CD14-positive monocyte (primary cell): ENCODE measurements around the gene RBM15. TPM values are rescaled to one million over a fixed set of nuclear protein-coding genes. Genes with fewer than 3 reads are reported as not detected.

Experiments used
- DNase-seq, 3 donors: peaks; one replicate each; pipeline ENCODE4 v3.0.0-alpha.2; 2011 to 2022
- H2AFZ ChIP-seq: 2 replicates; pipeline ENCODE4 v1.6.0; 2012; ENCODE audit warnings: mild to moderate bottlenecking, low read depth, low read length, inconsistent platforms; ENCODE audit not compliant: insufficient read depth, poor library complexity, severe bottlenecking
- H3K27ac ChIP-seq, 2 donors: 1 replicate in 1 of 2; 2 replicates in 1 of 2; pipeline ENCODE4 v1.5.1; 2012 to 2013; ENCODE audit warnings: low read length in 2 of 2, control low read depth in 1 of 2, inconsistent platforms in 1 of 2, low read depth in 1 of 2, mild to moderate bottlenecking in 1 of 2
- H3K27me3 ChIP-seq, 2 donors: one replicate each; pipeline versions ENCODE4 v1.6.0 to v1.6.1; 2011 to 2013; ENCODE audit warnings: low read length in 2 of 2; ENCODE audit not compliant: control insufficient read depth in 2 of 2, insufficient read depth in 2 of 2
- H3K36me3 ChIP-seq, 2 donors: replicated peaks in 1 of 2; 1 replicate in 1 of 2; 2 replicates in 1 of 2; pipeline versions ENCODE4 v1.5.1 to v1.6.1; 2012 to 2013; ENCODE audit warnings: low read length in 2 of 2, control low read depth in 1 of 2, inconsistent platforms in 1 of 2, mild to moderate bottlenecking in 1 of 2; ENCODE audit not compliant: insufficient read depth in 2 of 2, control insufficient read depth in 1 of 2
- H3K4me1 ChIP-seq, 2 donors: 1 replicate in 1 of 2; 2 replicates in 1 of 2; pipeline versions ENCODE4 v1.5.1 to v1.6.1; 2012 to 2013; ENCODE audit warnings: low read length in 2 of 2, control low read depth in 1 of 2, inconsistent platforms in 1 of 2, mild to moderate bottlenecking in 1 of 2, moderate library complexity in 1 of 2; ENCODE audit not compliant: insufficient read depth in 2 of 2, control insufficient read depth in 1 of 2
- H3K4me2 ChIP-seq: replicated peaks from 2 replicates; pipeline ENCODE3; 2012; ENCODE audit warnings: low read length, moderate library complexity, mild to moderate bottlenecking; ENCODE audit not compliant: poor library complexity, severe bottlenecking; ENCODE audit errors: extremely low read depth
- H3K4me3 ChIP-seq, 3 experiments: fragments of 200-600 bp in 1 of 3; sonication (generic) in 1 of 3; replicated peaks in 1 of 3; 1 replicate in 2 of 3; 2 replicates in 1 of 3; pipeline ENCODE4 v1.5.1; 2011 to 2013; ENCODE audit warnings: low read length in 3 of 3, mild to moderate bottlenecking in 3 of 3, control low read depth in 2 of 3, low read depth in 2 of 3, inconsistent platforms in 1 of 3, moderate library complexity in 1 of 3
- H3K79me2 ChIP-seq: 2 replicates; pipeline ENCODE4 v1.6.0; 2012; ENCODE audit warnings: mild to moderate bottlenecking, control low read depth, inconsistent platforms, low read length, moderate library complexity; ENCODE audit not compliant: insufficient read depth
- H3K9ac ChIP-seq: 2 replicates; pipeline ENCODE4 v1.6.0; 2017; ENCODE audit warnings: low read length, mild to moderate bottlenecking; ENCODE audit not compliant: insufficient read depth, poor library complexity, severe bottlenecking
- H3K9me3 ChIP-seq, 2 donors: replicated peaks in 1 of 2; 1 replicate in 1 of 2; 2 replicates in 1 of 2; pipeline versions ENCODE4 v1.5.1 to v1.6.1; 2012 to 2013; ENCODE audit warnings: low read length in 2 of 2, control low read depth in 1 of 2; ENCODE audit not compliant: control insufficient read depth in 1 of 2, insufficient read depth in 1 of 2
- H4K20me1 ChIP-seq: 2 replicates; pipeline ENCODE4 v1.6.0; 2012; ENCODE audit warnings: mild to moderate bottlenecking, low read length, control low read depth, moderate library complexity; ENCODE audit not compliant: insufficient read depth
- H3K27ac Mint-ChIP-seq, 7 donors: one replicate each; pipeline ENCODE4 v1.8.0; 2020; ENCODE audit warnings: mild to moderate bottlenecking in 7 of 7, mixed read lengths in 7 of 7, moderate library complexity in 6 of 7, inconsistent platforms in 2 of 7
- H3K27me3 Mint-ChIP-seq, 3 donors: one replicate each; pipeline ENCODE4 v1.8.0; 2021 to 2022; ENCODE audit warnings: low read depth in 3 of 3, mild to moderate bottlenecking in 3 of 3, mixed read lengths in 3 of 3, moderate library complexity in 3 of 3, inconsistent platforms in 1 of 3
- H3K36me3 Mint-ChIP-seq, 2 donors: one replicate each; pipeline ENCODE4 v1.8.0; 2020; ENCODE audit warnings: mixed read lengths in 2 of 2, inconsistent platforms in 1 of 2, mild to moderate bottlenecking in 1 of 2
- H3K4me1 Mint-ChIP-seq: one replicate; pipeline ENCODE4 v1.8.0; 2020; ENCODE audit warnings: mild to moderate bottlenecking, mixed read lengths
- H3K4me3 Mint-ChIP-seq, 2 donors: one replicate each; pipeline ENCODE4 v1.8.0; 2020; ENCODE audit warnings: mild to moderate bottlenecking in 2 of 2, mixed read lengths in 2 of 2, moderate library complexity in 1 of 2
- H3K9me3 Mint-ChIP-seq, 7 donors: one replicate each; pipeline ENCODE4 v1.8.0; 2020 to 2022; ENCODE audit warnings: mixed read lengths in 7 of 7, mild to moderate bottlenecking in 6 of 7, moderate library complexity in 6 of 7, inconsistent platforms in 2 of 7
- WGBS: methylation state at CpG from one replicate; pipeline ENCODE4 v1.1.5; 2013; ENCODE audit warnings: missing lambda C conversion rate; ENCODE audit not compliant: insufficient coverage; 5-methylcytosine and 5-hydroxymethylcytosine counted together
- intact Hi-C, 2 donors: fragments of 100-400 bp; cut with micrococcal nuclease; formaldehyde crosslinking; loops; one replicate each; pipeline versions ENCODE4 v1.15.0 to v1.15.1; 2023
- polyA plus RNA-seq, 3 donors: library from polyadenylated mRNA; depleted of rRNA in 1 of 3; unstranded in 2 of 3; stranded (reverse) in 1 of 3; fragments of 300-500 nt in 2 of 3; fragments of >200 nt in 1 of 3; fragmentation: Illumina TruSeq in 2 of 3; gene quantifications; 1 replicate in 2 of 3; 2 replicates in 1 of 3; pipeline ENCODE4 v1.2.3, GENCODE V29; 2012 to 2021
- TF ChIP-seq, protein P1 (sequence below): fragments of 200-600 bp; IDR thresholded peaks from one replicate; pipeline ENCODE4 v1.8.0; 2022; ENCODE audit warnings: antibody characterized with exemption, mild to moderate bottlenecking

Gene RBM15
- polyA plus RNA-seq, 3 donors: 6.7 to 16.8 (median 7.5) TPM

DNA sequence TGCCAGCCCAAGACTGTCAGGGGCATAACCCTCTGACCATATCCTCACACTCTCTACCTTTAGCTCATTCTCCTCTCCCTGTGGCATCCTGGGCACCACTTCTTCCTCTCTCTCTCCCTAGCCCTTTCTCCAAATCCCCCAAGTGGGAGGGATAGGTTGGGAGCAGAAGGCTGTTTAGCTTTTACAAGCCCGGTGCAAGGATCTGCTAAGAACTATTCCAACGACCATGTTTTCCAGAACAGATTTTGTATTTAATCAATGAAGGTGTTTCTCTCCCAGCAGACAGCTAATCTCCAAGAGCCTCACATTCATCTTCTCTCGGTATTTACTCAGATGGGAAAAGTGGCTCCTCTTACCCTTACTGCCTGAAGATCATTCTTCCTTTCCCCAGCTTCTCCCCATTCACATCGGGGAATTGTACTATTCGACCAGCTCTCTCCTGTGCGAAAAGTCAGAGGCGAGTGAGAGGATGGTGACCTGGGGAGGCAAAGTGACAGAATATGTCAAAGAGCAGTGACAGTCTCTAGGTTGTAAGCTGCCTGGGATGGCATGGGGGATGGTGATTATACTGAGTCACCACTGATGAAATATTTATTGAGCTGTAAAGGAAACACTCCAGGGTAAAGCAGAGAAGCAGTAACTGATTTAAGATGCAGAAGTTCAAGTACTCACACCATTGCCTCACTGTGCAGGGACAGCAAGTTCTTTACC, 47.0 kb upstream of the RBM15 start:
- peaks cover 16 to 22% of the 10 kb centered on the region in 2 donors for H3K4me1 ChIP-seq
- 100% methylated on average over 1 of the region's 7 CpGs for WGBS
- H2AFZ ChIP-seq: no peak overlapping the region
- H3K27ac ChIP-seq: no peak overlapping the region
- intact Hi-C loops: no loop called here
- no peaks in the 10 kb centered on the region for H4K20me1 ChIP-seq
- peaks cover 0 to 2% (median 0%) of the 10 kb centered on the region in 7 donors for H3K9me3 Mint-ChIP-seq
- TF ChIP-seq, protein P1, sequence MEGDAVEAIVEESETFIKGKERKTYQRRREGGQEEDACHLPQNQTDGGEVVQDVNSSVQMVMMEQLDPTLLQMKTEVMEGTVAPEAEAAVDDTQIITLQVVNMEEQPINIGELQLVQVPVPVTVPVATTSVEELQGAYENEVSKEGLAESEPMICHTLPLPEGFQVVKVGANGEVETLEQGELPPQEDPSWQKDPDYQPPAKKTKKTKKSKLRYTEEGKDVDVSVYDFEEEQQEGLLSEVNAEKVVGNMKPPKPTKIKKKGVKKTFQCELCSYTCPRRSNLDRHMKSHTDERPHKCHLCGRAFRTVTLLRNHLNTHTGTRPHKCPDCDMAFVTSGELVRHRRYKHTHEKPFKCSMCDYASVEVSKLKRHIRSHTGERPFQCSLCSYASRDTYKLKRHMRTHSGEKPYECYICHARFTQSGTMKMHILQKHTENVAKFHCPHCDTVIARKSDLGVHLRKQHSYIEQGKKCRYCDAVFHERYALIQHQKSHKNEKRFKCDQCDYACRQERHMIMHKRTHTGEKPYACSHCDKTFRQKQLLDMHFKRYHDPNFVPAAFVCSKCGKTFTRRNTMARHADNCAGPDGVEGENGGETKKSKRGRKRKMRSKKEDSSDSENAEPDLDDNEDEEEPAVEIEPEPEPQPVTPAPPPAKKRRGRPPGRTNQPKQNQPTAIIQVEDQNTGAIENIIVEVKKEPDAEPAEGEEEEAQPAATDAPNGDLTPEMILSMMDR: no peak
- no peak overlapping the region for H3K4me3 Mint-ChIP-seq
- no peak overlapping the region for H3K9ac ChIP-seq
- H3K36me3 ChIP-seq: no peaks in the 10 kb centered on the region
- peak overlapping the region in 3 of 7 donors; percentile 1 to 14 (median 5) for H3K27ac Mint-ChIP-seq
- no peak overlapping the region for H3K4me3 ChIP-seq
- no peaks in the 10 kb centered on the region for H3K9me3 ChIP-seq
- H3K4me2 ChIP-seq: no peak overlapping the region
- H3K36me3 Mint-ChIP-seq: no peaks in the 10 kb centered on the region
- H3K79me2 ChIP-seq: no peaks in the 10 kb centered on the region
- H3K27me3 ChIP-seq: no peaks in the 10 kb centered on the region
- peaks cover 2 to 6% (median 3%) of the 10 kb centered on the region in 3 donors for H3K27me3 Mint-ChIP-seq
- peaks cover 25% of the 10 kb centered on the region for H3K4me1 Mint-ChIP-seq
- DNase-seq: peak in 2 of 3 donors; percentile 23 to 47

DNA sequence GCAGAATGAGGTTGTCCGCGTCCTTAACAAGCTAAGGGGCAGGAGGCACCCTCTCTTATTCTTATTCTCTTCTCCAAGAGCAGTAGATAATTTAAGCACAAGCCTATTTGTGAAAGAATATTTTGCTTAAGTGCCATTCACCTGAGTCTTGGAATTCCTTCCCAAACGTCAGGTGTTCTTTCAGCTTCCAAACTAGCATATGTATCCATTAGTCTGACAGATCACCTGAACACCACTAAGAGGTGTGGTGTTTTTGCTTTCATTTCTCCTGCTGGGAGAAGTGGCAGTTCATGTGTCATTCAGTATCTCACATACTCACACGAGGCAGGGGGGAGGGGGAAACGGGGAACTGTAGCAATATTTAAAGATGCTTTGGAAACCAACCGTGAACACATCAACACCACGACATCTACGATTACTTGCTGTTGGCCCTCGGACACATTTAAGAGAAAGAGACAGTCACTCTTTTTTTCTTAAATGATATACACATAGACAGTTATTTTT, 45.5 kb upstream of the RBM15 start:
- no peak overlapping the region for H3K27ac ChIP-seq
- peak in 2 of 3 donors; percentile 27 to 37 for DNase-seq
- TF ChIP-seq, protein P1: no peak
- intact Hi-C loops: no loop called here
- no peaks in the 10 kb centered on the region for H3K36me3 Mint-ChIP-seq
- WGBS: no CpG with 5 or more reads among the region's 9 CpGs
- H3K4me2 ChIP-seq: no peak overlapping the region
- no peaks in the 10 kb centered on the region for H3K36me3 ChIP-seq
- H3K79me2 ChIP-seq: no peaks in the 10 kb centered on the region
- peaks cover 25% of the 10 kb centered on the region for H3K4me1 Mint-ChIP-seq
- no peak overlapping the region for H3K4me3 Mint-ChIP-seq
- peak overlapping the region in 1 of 7 donors; percentile 54 for H3K27ac Mint-ChIP-seq
- peaks cover 16 to 22% of the 10 kb centered on the region in 2 donors for H3K4me1 ChIP-seq
- H3K9me3 ChIP-seq: no peaks in the 10 kb centered on the region
- no peaks in the 10 kb centered on the region for H4K20me1 ChIP-seq
- no peak overlapping the region for H3K4me3 ChIP-seq
- H3K9me3 Mint-ChIP-seq: peaks cover 0 to 2% (median 0%) of the 10 kb centered on the region in 7 donors
- H3K9ac ChIP-seq: no peak overlapping the region
- no peak overlapping the region for H2AFZ ChIP-seq
- H3K27me3 ChIP-seq: no peaks in the 10 kb centered on the region
- peaks cover 2 to 12% (median 3%) of the 10 kb centered on the region in 3 donors for H3K27me3 Mint-ChIP-seq
